HG02840 (cell line): ENCODE results near the gene DBH.

Source experiments
- ATAC-seq: cut with Tn5 transposase; IDR thresholded peaks from one replicate; pipeline ENCODE4 v1.9.1; 2021; ENCODE audit warnings: mild to moderate bottlenecking, moderate library complexity, moderate number of reproducible peaks; ENCODE audit not compliant: unreplicated experiment, low FRiP score

DBH gene

DNA sequence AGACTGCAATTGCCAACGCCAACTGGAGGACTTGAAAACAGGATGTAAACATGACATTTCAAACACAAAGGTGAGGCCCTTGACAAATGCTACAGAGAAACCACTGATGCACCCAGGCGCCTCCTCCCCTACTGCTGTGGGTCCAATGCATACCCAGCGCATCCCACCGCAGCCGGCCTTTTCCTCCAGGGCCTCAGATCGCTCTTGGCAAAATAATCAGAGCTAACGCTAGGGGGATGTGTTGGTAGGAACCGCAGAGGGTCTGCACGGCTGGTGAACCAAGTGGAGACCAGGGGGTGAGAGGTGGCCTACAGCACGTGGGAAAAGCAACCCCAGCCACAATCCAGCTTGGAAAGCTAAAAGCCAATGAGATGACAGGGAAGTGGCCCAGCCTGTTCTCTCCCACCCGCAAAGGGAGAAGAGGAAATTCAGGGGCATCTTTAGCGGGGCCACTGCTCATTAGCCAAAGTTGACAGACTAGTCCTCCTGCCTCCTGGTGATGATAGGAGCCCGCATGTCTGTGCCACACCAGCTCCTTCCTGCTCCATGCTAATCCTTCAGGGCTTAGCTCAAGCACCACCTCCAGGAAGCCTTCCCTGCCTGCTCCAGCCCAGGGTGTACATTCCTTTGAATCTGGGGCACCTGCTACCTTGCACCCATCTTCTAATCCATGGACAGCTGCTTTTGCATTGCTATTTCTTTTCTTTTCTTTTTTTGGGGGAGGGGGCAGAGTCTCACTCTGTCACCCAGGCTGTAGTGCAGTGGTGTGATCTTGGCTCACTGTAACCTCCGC is 32.8 kb upstream of the DBH start:
- ATAC-seq: no peak

DNA sequence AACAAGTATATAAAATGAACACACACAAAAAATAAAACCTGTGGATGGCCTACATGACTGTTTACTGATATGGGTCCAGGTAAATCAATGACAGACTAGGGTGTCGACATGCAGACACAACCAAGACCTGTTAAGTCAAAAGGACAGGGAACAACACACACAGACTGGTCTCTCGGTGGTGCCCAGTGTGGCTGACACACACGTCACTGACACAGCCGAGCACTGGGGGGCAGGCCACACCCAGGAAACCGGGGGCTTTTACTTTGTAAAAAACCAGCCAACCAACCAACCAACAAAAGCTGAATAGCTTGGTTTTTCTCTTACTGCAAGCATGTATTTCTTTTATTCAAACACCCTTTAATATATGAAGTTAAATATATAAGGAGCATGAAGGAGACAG is 31.9 kb upstream of the DBH start:
- no peak for ATAC-seq

DNA sequence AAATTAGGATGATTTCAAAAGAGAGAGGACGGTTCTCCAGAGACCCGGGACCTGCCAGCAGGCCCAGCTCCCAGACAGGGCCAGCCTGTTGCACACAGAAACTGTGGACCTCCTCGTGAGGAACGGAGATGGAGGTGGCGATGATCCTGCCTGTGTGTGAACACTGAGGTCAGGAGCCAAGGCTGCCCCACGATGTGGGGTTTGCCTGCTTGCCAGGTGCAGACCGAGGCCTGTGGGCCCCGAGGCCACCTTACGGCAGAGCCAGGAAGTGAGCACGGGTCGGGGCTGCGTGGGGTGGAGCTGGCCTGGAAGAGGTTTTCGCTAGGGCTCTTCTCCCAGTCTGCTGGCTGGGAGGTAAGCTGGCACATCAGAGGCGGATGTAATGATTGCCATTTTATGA is 31.3 kb upstream of the DBH start:
- ATAC-seq: no peak

DNA sequence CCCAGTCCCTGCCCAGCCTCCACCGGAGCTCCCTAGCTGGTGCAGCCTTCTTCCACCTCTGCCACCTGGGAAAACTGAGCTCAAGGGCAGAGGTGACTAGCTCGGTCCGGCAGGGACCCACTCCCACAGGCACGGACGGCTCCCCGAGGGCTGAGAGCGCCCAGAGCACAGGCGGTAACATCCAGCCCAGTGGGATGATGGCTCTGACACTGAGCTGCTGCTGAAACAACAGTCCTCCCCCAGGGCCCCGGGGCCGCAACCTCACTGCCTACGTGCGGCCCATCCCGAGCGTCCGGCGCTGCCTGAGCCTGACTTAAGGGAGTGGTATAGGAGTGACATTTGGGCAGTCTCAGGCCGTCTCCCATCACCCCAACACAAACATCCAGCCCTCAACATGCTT is 30.7 kb upstream of the DBH start:
- ATAC-seq: no peak

DNA sequence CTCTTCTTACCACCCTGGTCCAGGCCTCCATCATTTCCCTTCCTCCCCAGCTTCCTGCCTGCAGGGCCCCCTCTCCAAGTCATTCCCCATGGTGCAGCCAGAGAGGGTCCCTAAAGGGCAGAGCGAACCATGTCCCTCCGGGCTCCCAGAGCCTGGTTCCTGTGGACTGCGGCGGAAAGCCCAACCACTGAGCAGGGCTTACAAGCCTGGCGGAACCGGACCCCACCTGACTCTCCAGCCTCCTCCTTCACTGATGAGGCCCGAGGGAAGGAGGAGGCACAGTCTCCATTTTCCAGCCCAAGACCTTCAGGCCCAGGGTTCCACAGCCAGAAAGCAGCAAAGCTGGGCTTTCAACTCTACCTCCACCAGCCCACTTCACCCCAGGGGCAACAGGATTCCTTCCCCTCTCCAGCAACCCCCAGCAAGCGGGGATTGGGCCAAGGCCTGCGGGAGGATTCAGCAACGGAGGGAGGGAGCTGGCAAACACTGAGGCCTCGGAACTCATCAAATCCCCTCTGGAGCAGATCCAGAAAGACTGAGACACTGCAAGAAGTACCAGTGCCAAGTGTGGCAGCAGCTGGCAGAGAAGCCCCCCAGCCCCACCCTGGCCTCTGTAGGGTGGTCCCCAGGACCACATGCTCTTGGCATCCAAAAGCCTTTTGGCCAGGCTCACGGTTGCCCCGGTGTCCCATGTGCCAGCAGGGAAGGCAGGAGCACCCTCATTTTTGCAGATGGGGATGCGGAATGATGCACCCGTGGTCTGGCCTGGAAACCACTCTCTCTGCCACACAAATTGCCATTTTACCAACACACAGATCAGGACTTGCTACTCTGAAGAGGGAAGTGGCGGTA is 30.1 kb upstream of the DBH start:
- ATAC-seq: no peak

DNA sequence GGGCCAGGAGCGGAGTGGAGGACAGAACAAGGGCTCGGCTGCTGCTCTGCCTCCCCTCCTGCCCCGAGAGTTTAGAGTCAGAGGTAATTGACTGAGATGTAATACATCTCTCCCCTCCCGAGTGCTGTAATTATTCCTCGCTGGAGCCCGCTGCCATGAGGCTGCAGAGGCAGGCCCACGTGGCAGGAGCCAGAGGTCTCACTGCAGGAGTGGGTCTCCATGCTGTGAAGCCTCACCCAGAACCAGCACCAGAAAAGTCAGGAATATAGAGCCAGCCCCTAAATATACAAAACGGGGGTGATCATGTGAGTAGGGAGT is 29.5 kb upstream of the DBH start:
- ATAC-seq: no peak

DNA sequence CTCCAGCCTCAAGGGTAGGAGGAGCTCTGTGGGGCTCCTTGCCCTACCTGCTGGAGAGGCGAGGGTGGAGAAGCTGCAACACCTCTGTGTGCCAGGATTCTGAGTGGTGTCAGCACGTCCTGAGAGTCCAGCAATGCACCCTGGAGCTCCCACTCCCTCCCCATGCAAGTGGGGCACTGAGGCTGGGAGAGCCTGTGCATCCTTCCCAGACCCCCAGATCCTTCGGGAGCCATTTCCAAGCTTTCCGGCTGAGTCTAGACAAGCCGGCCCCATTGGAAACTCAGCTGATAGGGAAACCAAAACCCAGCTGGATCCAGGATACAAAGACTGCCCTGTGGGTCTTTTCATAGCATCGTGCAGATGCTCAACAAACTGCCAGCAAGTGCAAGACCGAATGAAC is 28.8 kb upstream of the DBH start:
- no peak for ATAC-seq

DNA sequence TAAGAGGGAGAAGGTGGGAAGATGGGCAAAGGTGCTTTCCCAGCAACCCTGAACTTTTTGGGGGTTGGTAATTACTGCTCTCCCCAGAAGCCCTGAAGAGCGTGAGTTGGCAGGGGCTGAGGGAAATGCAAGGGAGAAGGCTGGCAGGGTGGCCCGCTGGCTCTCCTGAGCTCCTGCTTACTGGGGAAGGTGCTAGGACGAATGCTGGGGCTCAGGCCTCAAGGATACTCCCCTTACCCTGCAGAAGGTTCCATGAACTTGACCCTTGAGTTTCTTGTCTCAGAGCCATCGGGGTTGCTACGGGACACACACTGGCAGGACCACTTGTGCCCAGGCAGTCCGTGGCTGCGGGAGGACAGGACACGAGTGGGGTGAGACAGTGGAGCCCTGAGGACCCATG is 28.2 kb upstream of the DBH start:
- ATAC-seq: no peak

DNA sequence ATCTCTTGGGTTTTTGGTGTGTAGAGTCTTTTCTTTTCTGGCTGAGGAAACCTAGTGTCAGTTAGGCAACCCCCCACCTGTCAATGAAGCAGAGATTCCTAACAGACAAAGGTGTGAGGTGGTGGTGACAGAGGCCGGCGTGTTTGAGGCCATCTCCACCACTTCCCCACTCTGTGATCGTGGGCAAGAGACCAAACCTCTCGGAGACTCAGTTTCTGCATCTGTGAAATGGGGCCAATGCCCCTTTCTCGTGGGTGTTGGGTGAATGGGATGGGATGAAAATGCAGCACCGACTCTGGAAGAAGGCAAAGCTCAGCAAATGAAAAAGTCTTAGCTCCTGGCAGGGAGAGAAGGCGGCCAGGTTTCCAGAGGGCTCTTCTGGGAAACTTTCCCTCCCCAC is 27.8 kb upstream of the DBH start:
- ATAC-seq: no peak

DNA sequence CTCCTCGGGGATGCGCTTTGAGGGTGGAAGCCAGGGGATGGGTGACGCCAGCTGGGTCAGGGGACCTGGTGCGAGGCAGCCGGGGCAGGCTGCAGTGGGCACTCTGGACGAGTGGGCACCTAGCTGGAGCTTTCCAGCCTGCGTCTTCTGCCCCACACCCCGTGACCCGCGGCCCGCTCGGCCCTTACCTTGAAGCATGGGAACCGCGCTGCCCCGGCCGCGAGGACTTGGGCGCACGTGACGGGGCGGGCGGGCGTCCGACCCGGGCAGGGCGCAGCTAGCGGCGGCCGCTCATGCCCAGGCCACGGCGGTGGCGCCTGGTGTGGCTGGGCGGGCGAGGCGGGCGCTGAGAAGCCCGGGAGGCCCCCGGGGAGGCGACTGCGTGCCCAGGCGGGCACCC is 27.3 kb upstream of the DBH start:
- no peak for ATAC-seq

DNA sequence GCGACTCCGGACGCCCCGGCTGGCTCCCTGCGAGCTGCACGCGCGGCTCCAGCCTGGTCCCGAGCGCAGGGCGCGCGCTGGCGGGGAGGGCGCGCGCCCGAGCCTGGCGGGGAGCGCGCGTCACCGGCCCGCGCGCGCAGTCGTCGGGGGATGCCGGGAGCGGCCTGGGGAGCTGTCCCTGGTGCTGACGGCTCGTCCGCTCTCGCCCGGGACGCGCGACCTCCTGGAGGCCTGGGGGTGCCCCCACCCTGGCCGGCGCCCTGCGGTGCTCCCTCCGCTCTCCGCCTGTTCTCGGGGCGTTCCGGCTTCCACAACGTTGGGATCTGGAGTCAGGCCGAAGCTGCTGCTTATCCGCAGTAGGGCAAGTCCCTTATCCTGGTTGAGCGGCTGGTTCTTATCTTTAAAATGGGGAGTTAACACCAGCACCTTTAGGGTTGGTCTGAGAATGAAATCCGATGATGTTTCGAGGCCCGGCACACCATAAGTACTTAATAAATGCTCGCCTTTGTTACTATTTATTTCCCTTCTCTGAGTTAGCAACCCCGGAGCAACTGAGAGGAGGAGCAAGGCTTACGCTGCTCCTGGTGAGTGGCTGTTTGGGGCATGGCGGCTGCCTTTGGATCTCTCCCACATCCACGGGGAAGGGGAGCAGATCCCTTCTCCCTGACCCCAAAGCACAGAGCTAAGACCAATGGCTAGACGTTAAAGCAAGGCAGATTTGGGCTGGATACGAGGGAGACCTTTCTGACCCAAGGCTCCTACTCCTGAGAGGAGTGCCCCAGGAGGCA is 26.7 kb upstream of the DBH start, which contains the start of gene FAM163B:
TSS of gene FAM163B (minus strand) at position 79 of the 788 bp plus-strand sequence. CDS start 29,166 bp downstream, outside the sequence.
- ATAC-seq: no peak

DNA sequence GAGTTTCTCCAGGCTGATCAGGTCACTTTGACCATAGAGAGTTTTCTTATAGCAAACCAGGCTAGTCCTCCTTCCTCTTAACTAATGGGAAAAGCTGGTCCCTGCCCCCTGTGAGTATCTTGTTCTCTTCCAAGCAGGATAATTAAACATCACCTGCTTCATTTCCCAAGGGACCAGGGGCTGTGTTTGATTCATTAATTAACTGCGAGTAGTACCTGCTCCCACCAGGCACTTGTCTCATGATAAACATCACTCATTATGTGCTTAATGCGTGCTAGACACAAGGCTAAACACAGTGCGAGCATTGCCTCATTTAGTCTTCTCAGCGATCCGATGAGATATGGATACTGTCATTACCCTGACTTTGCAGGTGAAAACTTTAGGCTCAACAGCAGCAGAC is 25.3 kb upstream of the DBH start:
- ATAC-seq: no peak

DNA sequence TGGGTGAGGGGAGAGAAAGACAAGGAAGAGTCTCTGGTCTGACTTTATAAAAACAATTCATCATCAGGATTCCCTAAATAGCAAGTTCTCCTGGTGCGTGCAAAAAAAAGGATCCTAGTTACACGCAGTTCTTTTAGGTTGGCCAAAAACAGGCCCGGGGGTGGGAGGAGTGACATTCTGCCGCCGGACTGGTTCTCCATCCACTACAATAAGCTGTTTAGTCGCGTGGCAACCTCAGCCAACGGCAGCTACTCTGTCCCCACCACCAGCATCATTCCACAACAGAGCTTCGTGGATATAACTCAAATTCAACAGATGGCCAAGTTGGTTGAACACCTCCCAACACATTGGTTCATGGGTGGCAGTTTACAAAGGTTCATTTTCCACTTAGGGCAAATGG is 24.1 kb upstream of the DBH start:
- ATAC-seq: no peak

DNA sequence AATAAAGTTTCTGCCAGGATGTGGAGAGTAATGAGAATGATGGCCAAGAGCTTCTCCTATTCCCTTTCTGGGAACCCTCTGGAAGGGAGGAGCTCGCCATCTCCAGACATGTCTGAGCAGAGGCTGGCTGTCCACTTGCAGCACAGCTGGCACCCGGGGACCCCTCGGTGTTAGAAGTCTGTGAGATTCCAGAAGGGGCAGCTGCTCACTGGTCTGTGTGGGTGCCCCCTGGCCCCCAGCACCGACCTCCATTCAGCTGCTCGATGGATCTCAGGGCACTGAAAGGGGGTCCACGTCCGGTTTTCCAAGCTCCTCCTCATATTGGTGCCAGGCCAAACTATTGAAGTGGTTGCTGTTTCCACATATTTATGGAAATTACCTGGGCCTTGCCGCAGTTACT is 23.3 kb upstream of the DBH start:
- no peak for ATAC-seq

DNA sequence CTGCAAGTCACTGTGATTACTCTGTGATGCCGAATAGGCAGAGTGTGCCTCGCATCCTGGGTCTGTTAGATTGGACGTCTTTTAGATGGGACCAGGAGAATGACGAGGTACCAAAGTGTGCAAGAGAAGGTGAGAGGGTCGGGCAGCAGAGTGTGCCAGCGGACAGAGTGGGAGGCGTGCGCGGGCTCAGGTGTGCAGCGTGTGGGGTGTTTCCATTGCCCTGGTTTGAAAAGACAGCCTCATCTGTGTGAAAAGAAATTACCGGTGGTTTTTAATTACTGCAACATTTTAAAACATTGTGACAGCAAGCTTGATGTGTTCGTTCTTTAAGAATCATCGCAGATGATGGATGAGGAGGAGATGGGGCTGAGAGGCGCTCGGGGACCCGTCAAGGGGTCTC is 22.7 kb upstream of the DBH start:
- ATAC-seq: no peak

DNA sequence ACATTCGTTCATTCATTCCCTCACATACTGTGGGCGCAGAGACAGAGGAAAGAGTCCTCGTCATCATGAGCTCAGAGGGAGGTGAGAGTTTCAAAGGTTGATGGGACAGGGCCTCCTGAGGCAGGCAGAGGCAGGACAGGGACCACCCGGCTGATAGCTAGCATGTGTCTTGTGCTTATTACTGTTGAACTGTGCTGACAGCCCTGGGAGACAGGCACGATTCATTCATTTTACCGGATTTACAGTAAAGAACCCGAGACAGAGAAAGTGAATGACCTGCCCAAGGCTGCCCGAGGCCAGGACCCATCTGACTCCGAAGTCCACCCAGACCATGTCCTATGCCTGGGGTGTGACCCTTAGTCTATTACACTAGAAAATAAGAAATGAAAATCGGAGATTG is 22.1 kb upstream of the DBH start:
- ATAC-seq: no peak

DNA sequence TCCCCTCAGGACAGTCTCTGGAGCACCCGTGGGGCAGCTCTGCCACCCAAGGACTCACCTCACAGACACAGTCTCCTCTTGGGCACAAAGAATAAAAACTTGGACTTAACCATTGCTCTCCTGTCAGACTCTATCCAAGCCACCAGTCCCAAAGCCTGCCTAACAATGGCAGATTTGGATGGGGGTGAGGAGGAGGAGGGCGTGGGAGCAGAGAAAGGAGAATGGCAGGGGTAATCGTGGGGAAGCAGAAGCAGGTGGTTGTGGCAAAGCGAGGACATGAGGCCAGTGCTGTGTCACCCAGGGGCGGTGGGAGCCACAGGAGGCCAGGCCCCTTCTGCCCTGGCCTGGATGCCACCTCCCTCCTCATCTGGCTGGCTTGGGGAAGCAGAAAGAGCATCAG is 21.5 kb upstream of the DBH start:
- no peak for ATAC-seq

DNA sequence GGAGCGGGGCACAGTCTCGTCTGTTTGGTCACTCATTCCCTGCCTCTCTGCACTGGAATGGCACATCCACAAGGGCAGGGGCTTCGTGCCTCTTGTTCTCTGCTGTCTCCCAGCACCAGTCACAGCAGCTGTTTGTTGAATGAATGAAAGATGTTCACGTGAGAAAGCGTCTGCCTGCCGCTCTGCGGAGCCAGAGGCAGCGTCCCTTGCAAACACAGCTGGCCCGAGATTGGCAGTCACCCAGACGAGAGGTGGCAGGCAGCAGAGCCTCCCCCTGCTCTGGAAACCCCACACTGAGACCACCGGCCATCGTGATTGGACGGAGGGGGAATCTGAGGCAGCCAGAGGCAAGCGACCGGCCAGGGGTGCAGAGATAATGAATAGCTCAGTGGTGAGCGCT is 21.0 kb upstream of the DBH start:
- ATAC-seq: no peak

DNA sequence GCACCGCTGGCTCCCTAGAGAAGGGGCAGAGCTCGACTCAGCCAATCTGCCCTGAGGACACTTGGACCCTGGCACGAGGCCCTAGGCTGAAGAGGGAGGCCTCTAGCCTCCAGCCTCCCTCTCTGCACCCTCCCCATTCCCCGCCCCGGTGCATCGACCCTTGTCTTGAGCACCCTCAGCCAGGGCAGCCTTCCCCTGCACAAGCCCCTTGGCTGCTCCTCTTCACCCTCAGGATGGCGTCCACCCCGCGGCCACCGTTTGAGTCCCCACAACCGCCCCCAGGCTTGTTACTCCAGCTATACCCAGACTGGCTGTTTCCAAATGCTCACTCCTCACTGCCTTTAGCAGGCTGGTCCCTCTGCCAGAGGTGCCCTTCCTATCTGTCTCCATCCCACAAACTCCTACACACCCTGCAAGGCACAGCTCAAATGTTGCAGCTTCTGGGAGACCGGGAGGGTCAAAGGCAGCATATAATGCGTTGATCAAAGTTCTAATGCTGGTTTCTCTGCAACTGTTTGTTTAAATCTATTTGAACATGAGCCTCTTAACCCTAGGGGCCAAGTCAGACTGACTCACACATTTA is 20.5 kb upstream of the DBH start:
- ATAC-seq: no peak

DNA sequence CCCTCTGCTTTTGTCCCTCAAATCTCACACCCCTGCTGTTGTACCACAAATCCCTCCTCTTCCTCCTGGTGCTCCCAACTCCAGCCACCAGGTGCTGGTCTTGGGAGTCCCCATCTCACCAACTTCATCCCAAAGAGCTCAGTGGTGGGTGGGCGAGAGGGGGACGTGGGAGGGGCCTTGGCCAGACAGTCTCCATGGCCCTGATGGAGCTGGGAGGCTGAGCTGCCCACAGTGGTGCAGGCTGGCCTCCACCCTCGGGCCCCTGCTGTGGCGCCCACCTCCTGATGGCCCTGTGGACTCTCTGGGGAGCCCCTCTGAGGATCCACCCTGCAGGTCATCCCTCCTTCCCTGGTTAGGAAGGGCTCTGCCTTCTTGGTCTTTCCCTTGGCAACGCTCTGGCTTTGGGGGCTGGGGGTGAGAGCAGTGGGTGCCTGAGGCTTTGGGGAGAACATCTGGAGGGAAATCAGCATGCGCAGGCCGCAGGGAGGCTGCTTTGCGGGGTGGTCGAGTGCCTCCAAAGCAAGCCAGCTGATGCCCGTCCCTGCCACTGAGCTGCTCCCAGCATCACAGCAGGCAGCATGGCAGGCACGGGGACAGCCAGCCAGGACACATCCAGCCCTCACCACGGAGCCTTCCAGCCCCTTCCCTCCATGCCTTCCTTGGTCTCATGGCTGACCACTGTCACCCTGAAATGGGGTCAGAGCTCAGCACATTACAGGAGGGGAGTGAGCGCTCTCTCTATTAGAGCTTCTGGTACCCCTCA is 19.3 kb upstream of the DBH start:
- ATAC-seq: no peak
